ENCODE measurements around the gene KMT2A. TPM values are rescaled to one million over a fixed set of nuclear protein-coding genes. Genes with fewer than 3 reads are reported as not detected.

Gene KMT2A
- total and polyA plus RNA-seq, 12 donors: 9.5 to 107 (median 42.5) TPM

GRCh38 chr11:118427707-118428106 lies 8.6 kb upstream of the KMT2A start:
- H3K27ac ChIP-seq: no peak overlapping the region
- no peak overlapping the region for H3K4me3 ChIP-seq
- H3K36me3 ChIP-seq (replicated peaks in 1 of 2): no peaks in the 10 kb centered on the region
- TF ChIP-seq CTCF (IDR thresholded peaks at IDR 0.05) (no peak), POLR2A (IDR thresholded peaks at IDR 0.05) (no peak)
- H3K9me3 ChIP-seq (replicated peaks in 1 of 3): no peaks in the 10 kb centered on the region
- intact Hi-C loops (cut with DNase I): no loop called here
- no peaks in the 10 kb centered on the region for H3K4me1 ChIP-seq (replicated peaks in 1 of 2)
- 6 to 20% (median 15%) methylated on average over 1 of the region's 1 CpG for WGBS, 4 donors
- no peaks in the 10 kb centered on the region for H3K27me3 ChIP-seq
- DNase-seq: no peak

- peaks cover 0 to 7% of the 10 kb centered on the region in 2 donors for H3K4me1 ChIP-seq (replicated peaks in 1 of 2)
- DNase-seq: no peak
- H3K9me3 ChIP-seq (replicated peaks in 1 of 3): no peaks in the 10 kb centered on the region
- no peak overlapping the region for H3K27ac ChIP-seq
- intact Hi-C loops (cut with DNase I): no loop called here
- 64 to 75% (median 71%) methylated on average over 2 of the region's 2 CpGs for WGBS, 4 donors
- no peaks in the 10 kb centered on the region for H3K27me3 ChIP-seq
- TF ChIP-seq CTCF (IDR thresholded peaks at IDR 0.05) (no peak), POLR2A (IDR thresholded peaks at IDR 0.05) (no peak)
- no peaks in the 10 kb centered on the region for H3K36me3 ChIP-seq (replicated peaks in 1 of 2)
- no peak overlapping the region for H3K4me3 ChIP-seq
These were observed 5.3 kb upstream of the KMT2A start for GRCh38 chr11:118430956-118431355.

- 2% methylated on average over 9 of the region's 9 CpGs for WGBS, 4 donors
- intact Hi-C loops (cut with DNase I): no loop called here
- TF ChIP-seq POLR2A (IDR thresholded peaks at IDR 0.05) (no peak), CTCF (IDR thresholded peaks at IDR 0.05) (no peak)
These were observed 2.2 kb upstream of the KMT2A start for GRCh38 chr11:118434123-118434552.

GRCh38 chr11:118434553-118435289 lies 1.6 kb upstream of the KMT2A start:
- intact Hi-C loops (cut with DNase I): loop anchor here in 1 of 2 donors (5.0 kb wide), 1 partner anchor 32 kb away; the partner anchor contains the start of gene ATP5MG
- 1 to 2% (median 1%) methylated on average over 24 to 39 of the region's 39 CpGs for WGBS, 4 donors
- Histone ChIP-seq H3K36me3 (replicated peaks in 1 of 2) (no peaks in the 10 kb centered on the region), H3K27me3 (no peaks in the 10 kb centered on the region), H3K4me1 (replicated peaks in 1 of 2) (peaks cover 14 to 22% of the 10 kb centered on the region in 2 donors), H3K9me3 (replicated peaks in 1 of 3) (no peaks in the 10 kb centered on the region), H3K27ac (peak overlapping the region; percentile 10 to 98 (median 81)), H3K4me3 (peak overlapping the region; percentile 62 to 89 (median 71))
- peak; percentile 25 to 64 (median 45) for DNase-seq
- TF ChIP-seq CTCF (IDR thresholded peaks at IDR 0.05) (no peak), POLR2A (IDR thresholded peaks at IDR 0.05) (no peak)

More at GRCh38 chr11:118434123-118434552, 2.2 kb upstream of the KMT2A start:
- H3K36me3 ChIP-seq (replicated peaks in 1 of 2): no peaks in the 10 kb centered on the region
- peak in 2 of 7 donors; percentile 35 to 70 for DNase-seq
- peaks cover 8 to 19% of the 10 kb centered on the region in 2 donors for H3K4me1 ChIP-seq (replicated peaks in 1 of 2)
- H3K4me3 ChIP-seq: peak overlapping the region in 3 of 4 donors; percentile 26 to 80 (median 33)
- no peaks in the 10 kb centered on the region for H3K27me3 ChIP-seq
- H3K9me3 ChIP-seq (replicated peaks in 1 of 3): no peaks in the 10 kb centered on the region
- no peak overlapping the region for H3K27ac ChIP-seq
